Erythroblast (primary cell): ENCODE measurements around the gene CASQ2.

Source experiments
- DNase-seq, 2 experiments: peaks; one replicate each; lab custom pipeline; 2025; lab: John Stamatoyannopoulos, UW
- GATA1 ChIP-seq: IDR thresholded peaks from 2 replicates; pipeline ENCODE4 v1.6.1; 2011; ENCODE audit warnings: low read depth, mild to moderate bottlenecking, control low read depth, low read length, moderate library complexity
- POLR2A ChIP-seq: IDR thresholded peaks from 2 replicates; pipeline ENCODE4 v1.6.1; 2011; ENCODE audit warnings: mild to moderate bottlenecking, low read length

CASQ2 gene

DNA sequence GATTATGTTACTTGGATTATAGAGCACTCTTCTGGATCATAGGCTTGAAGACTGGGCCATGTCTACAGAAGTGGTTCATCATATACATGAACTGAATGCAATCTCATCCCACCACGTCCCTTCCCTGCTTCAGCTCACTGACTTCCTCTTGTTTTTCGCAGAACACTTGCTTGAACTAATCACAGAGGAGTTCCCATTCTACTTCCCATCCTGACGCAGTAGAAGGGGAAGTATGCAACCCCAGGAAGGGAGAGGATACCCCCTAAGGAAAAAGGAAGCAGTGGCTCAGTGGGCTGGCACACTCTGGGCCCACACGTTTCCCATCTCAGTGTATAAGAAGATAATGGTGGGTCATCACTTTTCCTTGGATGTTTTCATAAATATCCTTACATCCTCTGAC lies 36.2 kb downstream of the CASQ2 start:
- TF ChIP-seq POLR2A (no peak), GATA1 (no peak)
- no peak for DNase-seq

DNA sequence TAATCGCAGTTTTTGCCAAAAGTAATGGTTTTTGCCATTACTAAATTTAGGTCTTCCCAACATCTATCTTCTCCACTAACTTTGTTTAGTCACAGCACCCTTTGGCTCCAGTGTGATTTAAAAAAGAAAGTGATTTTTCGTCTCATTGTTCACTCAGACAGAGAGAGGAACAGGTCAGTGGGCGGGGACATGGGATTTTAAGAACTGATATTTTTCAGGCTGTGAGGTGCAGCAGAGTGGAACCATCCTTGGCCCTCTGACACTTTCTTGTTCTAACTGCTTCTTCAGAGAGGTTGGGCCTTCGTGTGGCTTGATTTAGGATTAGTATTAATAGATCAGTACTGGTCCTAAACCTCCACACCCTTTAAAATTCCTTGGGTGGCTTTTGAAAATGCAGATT lies 38.8 kb downstream of the CASQ2 start:
- DNase-seq = no peak
- TF ChIP-seq POLR2A (no peak), GATA1 (no peak)

DNA sequence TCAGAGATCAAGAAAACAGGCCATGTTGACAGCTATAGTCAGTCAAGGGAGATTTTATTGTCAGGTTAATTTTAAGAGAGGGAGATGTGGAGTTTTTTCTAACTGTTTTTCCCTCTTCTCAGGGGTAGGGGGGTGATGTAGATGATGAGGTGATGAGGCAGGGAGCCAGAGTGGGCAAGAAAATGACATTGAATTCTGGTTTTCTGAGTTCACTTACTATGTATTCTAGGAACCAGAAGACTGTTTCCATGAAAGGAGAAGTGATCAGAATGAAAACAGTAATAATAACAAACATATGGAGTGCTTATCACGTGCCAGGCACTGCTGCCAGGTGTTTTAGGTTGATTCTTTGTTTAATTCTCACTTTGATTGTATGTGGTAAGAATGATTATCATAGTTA lies 40.2 kb downstream of the CASQ2 start:
- no peak for TF ChIP-seq GATA1
- TF ChIP-seq POLR2A = no peak
- no peak for DNase-seq

DNA sequence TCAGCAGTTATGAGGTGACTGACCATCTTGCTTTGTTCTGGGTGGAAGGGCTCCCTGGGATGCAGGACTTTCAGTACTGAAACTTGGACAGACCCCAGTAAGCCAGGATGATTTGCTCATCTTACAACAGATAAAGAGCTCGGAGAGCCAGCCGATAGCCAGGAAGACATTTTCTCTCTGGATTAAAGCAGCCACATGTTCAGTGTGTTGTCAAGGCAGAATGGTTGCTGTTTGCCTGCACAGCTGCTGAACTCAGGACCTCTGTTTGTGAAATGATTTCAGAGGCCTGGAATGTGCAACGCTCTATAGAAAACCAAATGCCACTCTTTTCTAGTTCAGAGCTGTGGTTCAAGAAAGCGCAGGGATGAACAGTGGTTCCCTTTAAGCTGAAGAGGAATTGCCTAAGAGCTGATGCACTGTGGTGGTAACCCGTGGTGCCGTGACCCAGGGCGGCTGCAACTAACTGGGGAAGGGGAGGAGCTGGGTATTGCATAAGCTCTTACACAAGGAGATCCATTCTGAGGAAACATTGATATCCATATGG lies 40.7 kb downstream of the CASQ2 start:
- DNase-seq = peak in 1 of 2 experiments; percentile 7
- TF ChIP-seq POLR2A = no peak
- TF ChIP-seq GATA1 = no peak

DNA sequence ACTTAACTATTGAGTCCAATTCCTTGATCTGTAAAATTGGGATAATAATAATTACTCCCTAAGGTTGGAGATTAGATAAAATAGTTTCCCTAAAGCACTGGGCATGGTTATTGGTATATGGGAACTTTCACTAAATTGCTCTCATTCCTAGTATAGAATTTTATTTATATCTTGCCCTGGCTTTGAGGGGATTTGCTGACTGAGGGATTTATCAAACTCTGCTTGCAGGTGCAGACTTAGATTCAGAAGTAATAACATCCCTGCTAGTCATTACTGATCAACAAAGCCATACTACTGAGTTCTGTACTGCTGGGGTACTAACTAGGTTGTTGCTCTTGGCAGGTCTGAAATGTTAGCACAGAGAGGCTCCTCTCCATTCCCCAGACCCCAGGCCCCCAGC lies 41.9 kb downstream of the CASQ2 start:
- DNase-seq = no peak
- TF ChIP-seq GATA1 (no peak), POLR2A (no peak)

DNA sequence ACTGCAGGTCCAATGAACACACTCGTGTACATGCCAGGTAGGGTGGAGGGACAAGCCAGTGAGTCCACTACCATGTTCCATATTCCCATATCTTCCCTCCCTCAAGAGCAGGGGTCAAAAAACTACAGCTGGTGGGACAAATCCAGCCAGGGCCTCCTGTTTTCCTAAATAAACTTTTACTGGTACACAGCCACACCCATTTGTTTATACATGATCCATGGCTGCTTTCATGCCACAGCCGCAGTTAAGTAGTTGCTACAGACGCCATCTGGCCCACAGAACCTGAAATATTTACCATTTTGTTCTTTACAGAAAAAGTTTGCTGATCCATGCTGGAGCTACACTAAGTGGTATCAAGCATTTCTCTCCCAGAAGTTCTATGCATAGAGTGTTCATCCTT lies 42.4 kb downstream of the CASQ2 start:
- TF ChIP-seq POLR2A (no peak), GATA1 (no peak)
- no peak for DNase-seq

DNA sequence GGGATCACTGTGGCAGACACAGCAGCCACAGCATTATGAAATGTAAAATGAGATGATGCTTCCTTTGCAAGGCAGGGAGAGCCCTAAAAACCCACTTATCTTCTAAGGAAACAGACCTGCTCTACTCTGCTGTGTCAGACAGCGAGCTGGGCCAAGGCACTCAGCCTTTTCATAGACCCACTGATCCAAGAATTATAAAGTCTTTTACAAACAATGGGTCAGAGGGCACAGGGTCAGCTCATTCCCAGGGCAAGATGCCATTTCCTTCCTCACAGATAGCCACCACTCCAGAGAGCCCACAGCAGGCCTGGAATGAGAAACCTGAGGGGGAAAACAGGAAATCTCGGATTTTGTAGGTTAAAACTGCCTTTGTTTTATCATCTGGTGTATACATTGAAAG lies 42.9 kb downstream of the CASQ2 start:
- TF ChIP-seq POLR2A (no peak), GATA1 (no peak)
- DNase-seq = no peak

DNA sequence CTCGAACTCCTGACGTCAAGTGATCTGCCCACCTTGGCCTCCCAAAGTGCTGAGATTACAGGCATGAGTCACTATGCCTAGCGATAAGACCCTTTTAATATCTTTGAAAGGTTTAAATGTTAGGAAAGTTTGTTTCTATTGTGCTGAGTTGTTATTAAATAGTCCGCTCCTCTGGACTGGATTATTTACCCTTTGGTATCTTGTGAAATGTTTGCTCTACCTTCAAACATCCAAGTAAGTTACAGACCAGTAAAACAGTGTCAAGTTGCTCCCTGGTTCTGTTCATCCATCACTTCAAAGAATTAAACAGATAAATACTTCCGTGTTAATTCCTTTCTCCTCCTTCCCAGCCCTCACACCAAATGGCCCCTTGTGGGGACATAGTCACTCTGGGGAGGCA lies 44.8 kb downstream of the CASQ2 start:
- DNase-seq = no peak
- TF ChIP-seq POLR2A (no peak), GATA1 (no peak)

DNA sequence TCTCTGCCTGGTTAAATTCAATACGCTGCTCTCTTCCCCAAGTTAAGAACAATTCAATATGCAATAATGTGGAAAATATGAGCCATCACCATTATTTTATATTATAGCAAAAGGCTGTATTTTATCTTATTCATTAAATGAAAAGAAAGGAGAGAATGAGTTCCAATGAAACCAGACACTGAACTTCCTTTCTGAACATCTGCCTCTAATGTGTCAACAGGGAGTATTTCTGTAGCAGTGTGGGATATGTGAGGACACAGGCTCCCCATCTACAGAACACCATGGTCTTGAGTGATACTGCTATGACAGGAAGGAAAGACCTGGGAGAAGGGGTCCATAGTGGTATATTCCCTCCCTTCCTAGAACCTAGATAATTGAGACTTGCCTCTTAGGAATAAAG lies 46.3 kb downstream of the CASQ2 start:
- no peak for TF ChIP-seq POLR2A
- TF ChIP-seq GATA1 = no peak
- no peak for DNase-seq

DNA sequence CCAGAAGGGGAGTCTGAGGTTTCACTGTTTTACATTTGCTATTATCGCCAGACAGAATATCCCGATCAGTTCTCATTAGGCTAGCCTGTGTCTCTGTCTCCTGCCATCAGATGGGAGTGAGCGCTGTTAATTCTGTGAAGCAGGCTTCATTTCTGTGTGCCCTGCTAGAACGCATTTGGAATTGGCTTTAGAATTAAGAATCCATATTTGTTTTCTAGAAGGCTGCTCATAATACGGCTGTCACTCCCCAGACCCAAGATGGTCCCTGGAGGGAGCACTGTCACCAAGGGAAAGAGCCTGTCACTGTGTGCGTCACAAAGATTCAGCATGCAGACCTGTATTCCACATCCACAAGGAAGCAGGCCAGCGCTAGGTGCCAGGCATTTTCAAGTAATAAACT lies 49.2 kb downstream of the CASQ2 start:
- no peak for TF ChIP-seq GATA1
- TF ChIP-seq POLR2A = no peak
- DNase-seq = no peak

DNA sequence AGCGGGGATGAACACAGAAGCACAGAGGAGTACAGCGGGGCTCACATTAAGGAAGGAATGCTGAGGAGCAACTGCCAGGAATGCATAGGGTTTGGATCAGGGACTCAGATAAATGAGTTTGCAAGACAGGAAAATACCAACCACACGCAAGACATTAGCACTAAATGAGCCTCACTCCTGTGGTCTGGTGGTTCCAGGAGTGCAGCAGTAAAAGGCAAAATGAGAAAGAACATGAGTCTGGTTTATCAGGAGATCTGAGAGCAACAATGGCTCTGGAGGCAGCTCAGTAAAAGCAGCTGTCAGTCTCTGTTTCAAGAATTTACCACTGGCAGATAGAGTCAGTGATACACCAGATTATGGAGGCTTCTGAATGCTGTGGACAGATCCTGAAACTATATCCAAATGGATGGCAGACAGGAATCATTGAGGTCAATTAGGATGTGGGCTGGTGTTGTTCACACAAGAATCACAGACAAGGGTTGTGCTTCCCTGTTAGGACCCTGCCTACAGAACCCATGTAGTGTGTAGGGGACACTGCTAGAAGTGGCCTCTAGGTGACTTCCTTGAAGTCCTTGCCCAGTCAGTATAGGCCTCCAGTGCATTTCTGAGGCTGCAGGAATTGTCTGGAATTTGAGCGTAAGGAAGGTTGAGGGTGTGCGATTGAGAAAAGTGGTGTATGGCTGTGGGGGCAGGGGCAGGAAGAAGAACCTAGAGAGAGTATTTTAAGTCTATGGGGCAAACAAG lies 50.3 kb downstream of the CASQ2 start:
- DNase-seq = no peak
- no peak for TF ChIP-seq POLR2A
- TF ChIP-seq GATA1 = no peak

DNA sequence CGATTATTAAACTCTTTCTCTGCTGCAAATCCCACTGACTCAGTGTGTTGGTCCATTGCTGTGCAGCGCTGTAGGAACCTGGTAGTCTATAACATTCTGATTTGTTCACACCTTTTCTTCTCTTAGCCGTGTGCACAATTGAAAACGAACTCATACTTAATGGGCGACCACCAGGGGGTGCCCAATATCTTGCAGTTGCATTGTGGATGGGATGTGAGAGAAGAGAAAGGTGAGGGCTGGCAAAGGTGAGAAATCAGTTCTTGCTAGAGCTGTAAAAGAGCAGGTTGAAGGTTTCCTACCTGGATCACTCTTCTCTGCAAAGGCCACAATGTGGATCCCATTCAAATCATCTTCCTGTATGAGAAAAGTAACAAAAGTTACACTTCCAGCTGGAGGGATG lies 51.0 kb downstream of the CASQ2 start:
- DNase-seq = peak; percentile 12 to 23
- no peak for TF ChIP-seq GATA1
- no peak for TF ChIP-seq POLR2A

DNA sequence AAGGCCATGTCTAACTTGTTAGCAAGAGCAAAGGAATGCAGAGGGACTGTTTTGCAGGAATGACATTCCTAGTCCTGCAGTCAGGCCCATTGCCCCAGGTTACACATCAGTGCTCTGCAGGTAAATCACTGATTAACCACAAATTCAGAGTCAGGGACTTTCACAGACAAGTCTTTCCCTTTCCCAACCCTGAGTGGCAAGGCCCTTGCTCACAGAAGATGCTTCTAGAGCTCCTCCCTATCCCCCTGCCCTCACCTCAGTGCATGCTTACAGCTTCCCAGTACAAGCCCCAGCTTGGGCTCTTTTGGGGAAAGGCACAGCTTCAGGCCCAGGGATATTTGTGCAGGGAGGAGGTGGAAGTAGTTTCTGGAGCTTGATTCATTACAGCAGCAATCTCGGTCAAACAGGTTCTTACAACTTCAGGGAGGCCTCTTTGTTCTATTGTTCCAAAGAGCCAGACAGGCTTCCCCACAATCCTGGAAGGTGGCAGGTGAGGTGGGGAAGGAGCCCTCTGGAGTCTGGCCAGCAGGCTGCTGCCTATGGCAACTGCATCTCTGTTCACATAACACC lies 53.9 kb downstream of the CASQ2 start:
- no peak for TF ChIP-seq GATA1
- no peak for TF ChIP-seq POLR2A
- no peak for DNase-seq

DNA sequence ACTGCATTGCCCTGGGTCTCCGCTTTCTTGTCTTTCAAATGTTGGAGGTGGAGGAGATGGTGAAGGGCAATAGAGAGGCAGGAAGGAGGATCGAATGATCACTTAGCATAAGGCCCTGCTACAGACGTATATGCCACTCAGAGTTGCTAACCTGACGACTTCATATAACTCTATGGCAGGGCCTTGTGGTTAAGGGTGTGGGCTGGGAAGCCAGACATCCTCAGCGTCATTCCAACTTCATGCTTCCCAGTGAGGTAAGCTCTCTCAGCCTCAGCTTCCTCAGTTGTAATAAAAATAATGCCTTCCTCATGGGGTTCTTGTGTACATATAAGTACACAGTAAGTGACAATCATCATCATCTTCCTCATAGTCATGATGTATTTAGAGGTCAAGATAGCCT lies 54.6 kb downstream of the CASQ2 start:
- TF ChIP-seq POLR2A = no peak
- no peak for TF ChIP-seq GATA1
- DNase-seq = no peak

DNA sequence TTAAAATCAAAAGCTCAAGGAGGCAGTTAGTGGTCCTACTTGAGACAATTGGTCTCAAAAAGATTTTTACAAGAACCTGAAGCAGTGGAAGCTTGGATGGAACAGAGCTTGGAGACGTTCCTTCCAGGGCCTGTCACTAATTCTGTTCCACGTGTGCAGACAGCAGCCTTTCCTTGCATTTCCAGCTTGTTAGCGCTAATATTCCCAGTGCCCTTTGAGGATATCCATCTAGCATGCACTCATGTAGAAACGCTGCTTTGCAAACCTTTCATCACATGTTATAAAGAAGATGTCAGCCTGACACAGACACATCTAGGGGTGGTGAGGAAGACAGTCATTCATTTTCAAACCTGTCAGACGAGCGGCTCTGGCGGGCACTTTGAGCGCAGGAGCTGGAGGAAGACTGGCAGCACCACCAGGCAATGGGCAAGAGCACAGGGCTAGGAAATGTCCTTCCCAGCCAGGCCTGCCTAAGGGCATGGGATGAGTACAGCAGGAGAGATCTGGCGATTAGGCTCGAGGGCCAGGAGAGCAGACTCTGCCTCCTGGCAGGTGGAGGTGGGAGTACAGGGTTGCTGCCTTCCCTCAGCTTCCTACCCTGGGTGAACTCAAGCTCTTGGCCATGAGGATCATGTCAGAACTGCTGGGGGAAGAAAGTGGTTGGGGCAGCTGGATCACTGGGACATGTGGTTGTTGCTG lies 55.5 kb downstream of the CASQ2 start:
- no peak for TF ChIP-seq GATA1
- TF ChIP-seq POLR2A = no peak

More for the DNA sequence above, 55.5 kb downstream of the CASQ2 start:
- DNase-seq = no peak
